Embryonic facial prominence (tissue), 1 donor: ENCODE data around the gene NNAT.
"Not testable (repeated sequence)": the region's sequence is repeated elsewhere in the genome, so short reads cannot be mapped to it uniquely, and the experiment has no call there.

ENCODE experiments used
- DNase-seq: peaks from one replicate; pipeline ENCODE4 v3.0.0-alpha.2; 2016; ENCODE audit errors: extremely low spot score

The NNAT gene, protein sequence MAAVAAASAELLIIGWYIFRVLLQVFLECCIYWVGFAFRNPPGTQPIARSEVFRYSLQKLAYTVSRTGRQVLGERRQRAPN

DNA sequence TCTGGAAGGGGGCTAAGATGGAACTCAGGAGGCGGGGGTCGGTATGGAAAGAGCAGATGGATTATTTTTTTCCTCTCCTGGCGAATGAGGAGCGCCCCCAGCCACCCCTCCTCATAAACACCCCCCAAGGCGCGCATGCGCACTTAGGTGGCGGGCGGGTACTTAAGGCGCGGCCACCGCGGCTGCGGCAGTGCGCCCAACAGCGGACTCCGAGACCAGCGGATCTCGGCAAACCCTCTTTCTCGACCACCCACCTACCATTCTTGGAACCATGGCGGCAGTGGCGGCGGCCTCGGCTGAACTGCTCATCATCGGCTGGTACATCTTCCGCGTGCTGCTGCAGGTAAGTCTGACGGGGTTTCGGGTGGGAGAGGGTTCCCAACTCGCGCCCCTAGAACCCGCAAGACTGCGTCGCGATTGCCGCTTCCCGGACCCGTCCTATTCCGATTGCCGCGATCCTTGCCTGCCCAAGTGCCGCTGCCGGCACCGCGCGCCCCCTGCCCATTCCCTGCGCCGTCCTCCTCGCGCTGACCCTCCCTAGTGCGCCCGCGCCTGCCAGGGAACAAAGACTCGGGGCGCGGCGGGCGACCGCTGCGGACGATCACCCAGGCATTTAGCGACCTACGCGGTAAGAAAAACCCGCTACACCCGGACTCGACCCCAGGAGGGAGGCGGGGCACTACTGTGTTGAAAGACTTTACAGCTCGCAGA, at the start of gene NNAT:
Gene NNAT (plus strand): TSS at position 190 of the 711 bp plus-strand sequence. CDS start 82 bp downstream, at position 272.
- DNase-seq, result no peak

DNA sequence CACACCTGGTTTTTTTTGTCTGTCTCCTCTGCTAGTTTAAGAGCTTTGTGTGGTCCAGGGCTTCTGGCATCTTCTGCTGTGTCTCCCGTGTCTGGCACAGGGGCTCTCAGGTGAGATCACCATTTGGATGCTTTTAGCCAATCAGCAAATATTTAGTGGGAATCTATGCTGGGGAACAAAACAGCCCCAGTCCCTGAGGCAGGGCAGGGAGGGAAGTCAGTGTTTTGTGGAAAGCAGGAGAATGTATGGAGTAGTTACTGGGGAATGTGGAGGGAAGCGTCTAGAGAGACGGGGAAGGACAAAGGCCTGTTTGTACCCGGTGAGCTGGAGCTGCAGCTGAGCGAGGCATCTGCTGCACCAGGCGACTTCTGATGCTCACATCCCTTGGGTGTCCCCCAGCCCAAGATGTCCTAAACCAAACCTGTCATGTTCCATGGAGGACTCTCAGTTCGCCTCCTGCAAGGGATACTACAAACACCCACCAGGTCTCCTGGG, 49.3 kb upstream of the NNAT start:
- no peak for DNase-seq

DNA sequence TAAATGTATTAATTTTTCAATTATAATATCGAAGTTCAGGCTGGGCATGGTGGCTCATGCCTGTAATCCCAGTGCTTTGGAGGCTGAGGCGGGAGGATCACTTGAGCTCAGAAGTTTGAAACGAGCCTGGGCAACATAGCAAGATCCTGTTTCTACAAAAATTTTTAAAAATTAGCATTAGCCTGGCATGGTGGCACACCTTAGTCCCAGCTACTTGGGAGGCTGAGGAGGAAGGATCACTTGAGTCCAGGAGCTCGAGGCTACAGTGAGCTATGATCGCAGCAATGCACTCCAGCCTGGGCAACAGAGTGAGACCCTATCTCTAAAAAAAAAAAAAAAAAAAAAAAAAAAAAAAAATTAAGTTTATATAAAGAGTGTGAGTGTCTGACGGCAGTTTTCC, 48.6 kb upstream of the NNAT start:
- DNase-seq, result not testable (repeated sequence)

DNA sequence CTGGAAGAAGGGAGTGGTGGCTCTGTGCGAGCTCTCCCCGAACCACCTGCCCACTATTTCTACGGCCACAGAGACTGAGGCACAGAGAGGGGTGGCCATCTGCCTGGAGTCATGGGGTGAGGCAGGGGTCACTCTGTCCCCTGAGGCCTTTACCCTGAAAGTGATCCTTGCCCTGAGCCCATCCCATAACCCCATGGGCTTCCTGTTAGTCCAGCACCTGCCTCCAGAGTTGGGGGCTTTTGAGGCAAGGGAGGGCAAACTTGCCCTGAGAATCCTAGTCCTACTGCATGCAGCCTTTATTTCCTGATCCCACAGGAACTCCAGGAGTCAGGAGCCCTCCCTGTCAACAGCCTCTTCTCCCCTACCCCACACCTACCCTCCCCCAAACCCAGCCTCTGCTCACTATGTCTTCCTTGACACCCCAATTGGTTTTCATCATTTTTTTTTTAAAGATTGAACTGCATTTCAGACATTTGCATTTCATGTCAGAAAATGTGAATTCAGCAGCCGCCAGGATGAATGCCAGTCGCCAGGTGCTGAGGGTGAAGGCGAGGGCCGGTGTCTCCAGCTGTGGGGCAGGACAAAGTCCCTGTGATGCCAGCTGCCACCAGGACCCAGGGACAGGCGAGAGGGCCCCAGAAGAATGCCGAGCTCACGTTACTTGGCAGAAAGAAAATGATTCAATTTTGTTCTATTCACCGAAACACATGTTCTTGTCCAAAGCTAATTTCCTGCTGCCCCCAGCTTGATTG, 47.6 kb upstream of the NNAT start:
- DNase-seq, result no peak

DNA sequence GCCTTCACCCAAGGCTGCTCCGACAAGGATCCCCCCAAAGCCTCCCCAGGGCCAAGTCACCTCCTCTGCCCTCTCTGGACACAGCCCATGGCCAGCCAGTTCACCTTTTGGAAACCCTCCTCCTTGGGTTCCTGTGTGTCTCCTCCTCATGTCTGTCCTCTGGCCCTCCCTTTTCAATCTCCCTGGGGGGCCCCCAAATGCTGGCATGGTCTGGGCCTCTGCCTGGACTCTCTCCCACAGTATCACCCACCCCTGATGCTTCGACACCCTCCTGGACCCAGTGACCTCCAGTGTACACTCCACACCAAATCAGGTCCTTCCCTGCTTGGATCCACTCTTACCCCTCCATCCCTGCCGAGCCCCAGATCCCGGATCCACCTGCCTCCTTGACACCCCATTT, 46.7 kb upstream of the NNAT start:
- DNase-seq, result no peak

DNA sequence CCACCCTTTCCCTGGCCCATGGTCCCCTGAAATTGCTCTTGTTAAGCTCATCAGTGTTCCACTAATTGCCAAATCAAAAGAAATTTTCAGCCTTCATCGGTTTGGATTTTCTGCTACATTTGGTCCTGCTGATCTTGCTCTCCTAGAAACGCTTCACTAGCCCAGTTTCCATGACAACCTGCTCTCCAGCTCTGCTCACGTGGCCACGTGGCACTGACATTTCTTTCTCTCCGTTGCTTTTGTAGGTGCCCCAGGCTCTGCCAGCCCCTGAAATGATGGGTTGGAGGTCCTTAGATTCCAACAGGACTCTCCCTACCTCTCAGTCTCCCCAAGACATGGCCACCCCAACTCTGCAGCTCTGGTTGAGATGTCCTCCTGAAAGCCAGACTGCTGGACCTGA, 45.8 kb upstream of the NNAT start:
- no peak for DNase-seq

DNA sequence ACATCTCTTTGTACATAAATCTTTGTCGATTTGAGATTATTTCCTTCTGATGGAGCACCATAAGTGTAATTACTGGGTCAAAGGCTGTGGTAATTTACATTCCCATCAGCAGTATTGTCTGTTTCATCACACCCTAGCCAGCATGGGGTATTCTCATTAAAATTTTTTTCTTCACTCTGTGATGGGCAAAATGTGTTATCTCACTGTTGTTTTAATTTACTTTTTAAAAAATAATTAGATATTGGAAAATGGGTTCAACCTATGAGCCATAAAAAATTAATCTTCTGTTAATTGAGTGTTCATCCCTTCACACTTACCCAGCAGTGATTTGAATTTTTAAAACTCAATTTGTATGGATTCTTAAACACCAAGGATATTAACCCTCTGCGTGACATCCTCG, 44.0 kb upstream of the NNAT start:
- DNase-seq, result no peak

DNA sequence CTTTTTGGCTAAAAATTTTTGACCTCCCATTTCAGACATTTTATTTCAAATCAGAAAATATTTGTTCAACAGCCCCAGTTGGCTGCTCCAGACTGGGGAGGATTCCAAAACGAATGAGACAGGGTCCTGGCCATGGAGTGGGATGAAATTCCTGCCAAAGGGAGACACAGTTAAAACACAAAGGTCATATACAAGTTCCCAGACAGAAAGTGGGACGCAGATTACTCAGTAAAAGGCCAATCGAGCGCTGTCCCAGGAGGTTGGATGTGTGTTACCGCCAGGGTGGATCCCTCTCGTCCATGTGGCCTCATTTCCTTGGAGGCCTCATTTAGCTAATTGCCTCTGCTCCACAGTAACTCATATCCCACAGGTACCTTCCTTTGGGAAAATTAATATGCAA, 41.8 kb upstream of the NNAT start:
- DNase-seq, result no peak

DNA sequence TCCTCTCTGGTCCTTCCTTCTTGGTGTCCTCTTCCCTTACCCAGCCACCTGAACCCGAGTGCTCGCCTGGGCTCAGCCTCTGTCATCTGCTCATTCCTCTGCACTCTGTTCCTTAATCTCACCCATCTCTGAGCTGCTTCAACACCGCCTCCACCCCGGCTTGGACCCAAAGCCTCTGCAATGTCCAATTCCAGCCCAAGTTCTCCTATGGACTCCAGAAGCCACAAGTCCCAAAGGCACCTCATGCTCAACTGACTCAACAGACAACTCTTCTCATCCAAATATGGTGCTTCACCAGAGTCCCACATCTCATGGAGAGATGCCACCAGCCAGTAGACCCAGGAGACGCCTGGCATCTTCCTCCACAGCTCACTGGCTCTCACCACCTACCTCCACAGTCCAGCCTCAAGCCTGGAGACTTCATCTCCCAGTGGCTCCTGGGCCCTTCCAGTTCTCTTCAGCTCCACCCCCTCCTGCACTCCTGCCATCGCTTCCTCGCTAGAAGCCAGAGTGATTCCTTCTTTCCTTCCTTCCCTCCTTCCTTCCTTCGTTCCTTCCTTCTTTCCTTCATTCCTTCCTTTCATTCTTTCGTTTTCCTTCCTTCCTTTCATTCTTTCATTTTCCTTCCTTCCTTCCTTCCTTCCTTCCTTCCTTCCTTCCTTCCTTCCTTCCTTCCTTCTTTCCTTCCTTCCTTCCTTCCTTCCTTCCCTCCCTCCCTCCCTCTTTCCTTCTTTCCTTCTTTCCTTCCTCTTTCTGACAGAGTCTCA, 40.9 kb upstream of the NNAT start:
- DNase-seq, result no peak

DNA sequence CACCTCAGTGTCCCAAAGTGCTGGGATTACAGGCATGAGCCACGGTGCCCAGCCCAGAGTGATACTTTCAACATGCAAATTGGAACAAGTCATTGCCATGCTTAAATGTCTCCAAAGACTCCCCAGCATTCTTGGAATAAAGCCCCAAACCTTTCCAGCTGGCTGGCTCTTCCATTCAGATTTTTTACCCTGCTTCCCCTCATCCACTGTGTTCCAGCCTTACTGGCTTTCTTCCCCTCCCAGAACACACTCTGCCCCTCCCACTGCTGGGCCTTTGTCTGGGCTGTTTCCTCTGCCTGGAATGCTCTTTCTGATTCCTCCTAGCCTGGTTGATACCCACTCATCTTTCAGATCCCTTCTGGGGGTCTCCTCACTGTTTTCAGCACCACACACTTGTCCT, 40.1 kb upstream of the NNAT start:
- no peak for DNase-seq

DNA sequence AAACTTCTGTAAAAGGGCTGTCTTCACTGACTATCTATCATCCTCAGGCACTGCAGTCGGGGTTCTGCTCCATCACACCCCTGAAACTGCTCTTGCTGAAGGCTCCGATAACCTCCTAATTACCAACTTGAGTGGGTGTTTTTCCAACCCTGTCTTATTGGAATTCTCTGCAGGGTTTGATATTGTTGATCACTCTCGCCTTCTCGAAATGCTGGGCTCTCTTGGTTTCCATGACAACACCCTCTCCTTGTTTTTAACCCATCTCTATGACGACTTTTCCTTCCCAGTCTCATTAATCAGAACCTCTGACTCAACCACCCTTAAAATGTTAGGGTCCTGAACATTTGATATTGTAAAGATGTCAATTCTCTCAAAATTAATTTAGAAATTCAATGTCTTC, 39.4 kb upstream of the NNAT start:
- DNase-seq, result no peak

DNA sequence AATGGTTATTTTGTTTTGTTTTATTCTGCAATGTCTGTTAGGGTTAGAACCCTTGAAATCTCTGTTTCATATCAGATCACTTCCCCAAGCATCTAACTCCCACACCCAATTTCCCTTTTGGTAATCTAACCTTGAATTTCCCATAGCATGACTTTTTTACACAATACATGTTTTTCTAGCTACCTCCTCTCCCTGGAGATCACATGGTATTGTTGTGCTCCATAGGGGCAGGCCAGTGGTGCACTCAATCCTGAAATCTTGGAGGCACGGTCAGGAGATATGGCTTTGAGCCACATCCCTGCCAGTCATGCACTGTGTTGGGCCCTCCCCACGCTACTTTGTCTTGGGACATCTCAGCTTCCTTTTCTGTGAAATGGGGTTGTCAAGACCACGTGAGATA, 36.7 kb upstream of the NNAT start:
- DNase-seq, result no peak

DNA sequence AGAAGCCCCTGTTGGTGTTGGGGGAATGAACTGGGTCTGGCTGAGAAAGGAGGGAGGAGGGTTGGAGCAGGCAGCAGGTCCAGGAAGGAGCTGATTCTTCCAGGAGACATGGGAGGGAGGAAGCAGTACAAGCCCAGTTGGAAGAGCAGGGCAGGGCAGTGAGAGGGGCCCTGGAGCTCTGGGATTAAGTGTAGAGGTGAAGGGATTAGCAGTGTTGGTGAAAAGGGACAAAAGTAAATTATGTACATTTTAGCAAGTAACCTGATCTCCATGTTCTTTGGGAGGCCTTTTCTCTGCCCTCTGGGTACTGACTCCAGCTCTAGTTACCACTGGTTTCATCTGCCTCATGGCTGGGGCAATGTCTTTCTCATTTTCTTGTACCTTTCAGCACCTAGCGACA, 34.8 kb upstream of the NNAT start:
- DNase-seq, result not testable (repeated sequence)

DNA sequence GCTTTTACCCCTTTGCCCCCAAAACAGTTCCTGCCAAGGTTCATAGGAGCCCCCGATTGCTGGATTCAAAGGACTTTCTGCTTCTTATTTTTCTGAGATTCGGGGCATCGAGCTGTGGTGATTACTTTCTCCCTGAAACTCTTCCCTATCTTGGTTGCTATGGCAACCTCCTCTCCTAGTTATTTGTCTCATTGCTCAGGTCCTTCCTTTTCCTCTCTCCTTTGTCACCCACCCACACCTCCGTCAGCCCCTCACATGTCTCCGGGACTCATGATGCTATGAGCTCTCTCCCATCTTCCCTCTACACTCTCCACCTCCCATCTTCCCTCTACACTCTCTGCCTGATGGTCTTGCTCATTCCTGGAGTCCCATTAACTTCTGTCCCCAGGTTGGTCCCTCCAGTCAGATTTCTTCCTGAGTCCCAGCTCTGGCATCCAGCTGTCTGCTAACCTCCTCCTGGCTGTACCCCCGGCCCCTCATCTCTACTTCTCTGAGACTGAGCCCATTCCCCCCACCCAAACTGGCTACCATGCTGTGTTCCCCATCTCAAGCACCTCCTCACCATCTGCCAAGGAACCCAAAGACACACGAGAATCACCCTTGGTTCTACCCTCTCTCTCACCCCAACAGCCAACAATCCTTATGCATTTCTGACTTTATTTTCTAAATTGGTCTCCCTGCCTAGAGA, 30.2 kb upstream of the NNAT start:
- no peak for DNase-seq

DNA sequence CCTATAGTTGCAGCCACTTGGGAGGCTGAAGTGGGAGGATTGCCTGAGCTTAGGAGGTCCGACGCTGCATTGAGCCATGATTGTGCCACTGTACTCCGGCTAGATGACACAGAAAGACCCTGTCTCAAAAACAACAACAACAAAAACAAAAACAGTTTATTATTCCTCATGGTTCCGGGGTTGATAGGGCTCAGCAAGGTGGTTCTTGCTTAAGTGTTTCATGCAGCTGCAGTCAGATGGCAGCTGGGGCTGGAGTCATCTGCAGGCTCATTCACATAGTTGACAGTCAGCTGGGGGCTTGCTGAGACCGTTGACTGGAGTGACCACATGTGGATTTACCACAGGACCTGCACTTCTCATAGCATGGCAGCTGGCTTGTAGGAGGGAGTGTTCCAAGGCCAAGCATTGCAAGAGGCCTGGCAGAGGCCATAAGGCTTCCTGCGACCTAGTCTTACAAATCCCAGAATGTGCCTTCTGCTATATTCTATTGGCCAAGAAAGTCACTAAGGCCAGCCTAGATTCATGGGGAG, 28.9 kb upstream of the NNAT start:
- DNase-seq, result no peak

DNA sequence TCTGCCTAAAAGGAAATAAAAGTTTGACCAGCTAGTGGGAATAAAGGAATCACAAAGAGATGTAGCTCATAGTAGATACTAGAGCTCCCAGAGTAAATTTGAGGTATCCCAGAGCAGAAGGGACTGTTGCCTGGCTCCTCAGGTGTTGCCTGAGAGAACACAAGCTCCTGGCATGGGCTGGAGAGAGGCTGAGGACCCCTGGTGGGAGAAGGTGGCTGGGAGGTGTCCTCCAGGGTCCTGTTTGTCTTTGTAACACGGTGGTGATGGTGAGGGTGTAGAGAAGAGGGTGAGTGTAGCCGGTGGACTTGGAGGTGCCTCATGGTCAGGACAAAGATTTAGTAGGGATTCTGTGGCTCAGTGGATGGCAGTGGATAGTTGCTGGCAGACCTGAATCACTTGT, 28.1 kb upstream of the NNAT start:
- no peak for DNase-seq

DNA sequence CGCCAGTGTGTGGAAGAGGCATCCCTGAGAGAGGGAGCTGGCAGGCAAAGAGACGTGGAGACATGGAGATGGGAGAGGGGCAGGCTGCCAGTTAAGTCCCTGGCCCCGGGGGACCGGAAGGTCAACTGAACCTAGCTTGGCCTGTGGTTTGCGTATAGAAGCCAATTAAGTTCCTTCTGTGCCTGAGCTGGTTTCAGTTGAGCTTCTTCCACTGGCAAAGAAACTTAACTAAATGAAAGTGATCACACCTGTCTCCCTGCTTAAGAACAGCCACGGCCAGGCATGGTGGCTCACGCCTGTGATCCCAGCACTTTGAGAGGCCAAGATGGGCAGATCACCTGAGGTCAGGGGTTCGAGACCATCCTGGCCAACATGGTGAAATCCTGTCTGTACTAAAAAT, 26.7 kb upstream of the NNAT start:
- no peak for DNase-seq

DNA sequence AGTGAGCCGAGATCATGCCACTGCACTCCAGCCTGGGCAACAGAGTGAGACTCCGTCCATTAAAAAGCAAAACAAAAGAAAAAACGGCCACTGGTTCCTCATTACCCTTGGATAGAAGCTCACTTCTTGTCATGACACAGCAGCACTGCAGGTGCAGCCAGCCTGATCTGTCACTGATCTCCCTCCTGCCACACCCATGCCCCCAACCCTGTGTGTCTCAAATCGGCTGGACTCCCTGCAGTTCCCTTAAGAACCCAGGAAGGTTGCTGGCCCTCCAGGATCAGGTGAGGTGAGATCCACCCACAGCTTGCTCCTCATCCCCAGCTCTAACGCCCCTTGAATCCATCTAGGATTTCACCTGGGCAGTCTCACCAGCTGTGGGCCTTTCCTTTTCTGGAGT, 26.3 kb upstream of the NNAT start:
- no peak for DNase-seq

DNA sequence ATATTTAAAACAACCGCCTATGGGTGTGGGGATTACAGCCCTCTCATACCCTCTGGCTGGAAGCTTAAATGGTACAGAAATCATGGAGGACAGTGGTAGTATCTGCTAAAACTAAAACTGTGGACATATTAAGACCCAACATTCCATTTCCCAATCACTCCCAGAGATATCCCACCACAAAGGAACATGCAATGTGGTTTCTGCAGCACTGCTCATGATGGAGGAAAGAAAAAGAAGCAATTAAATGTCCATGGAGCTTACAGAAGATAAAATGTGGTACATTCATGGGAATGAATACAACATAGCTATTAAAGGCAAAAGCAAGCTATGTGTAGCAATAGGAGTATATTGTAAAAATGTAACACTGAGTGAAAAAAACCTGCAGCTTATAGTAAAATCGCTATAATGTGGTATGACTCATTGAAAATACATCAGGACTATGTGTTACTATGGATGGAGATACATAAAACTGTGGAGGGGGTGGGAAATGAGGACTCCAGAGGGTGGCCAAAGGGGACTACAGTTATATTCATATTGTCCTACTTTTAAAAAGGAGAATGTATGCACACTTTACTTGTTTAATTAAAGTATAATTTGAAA, 22.9 kb upstream of the NNAT start:
- no peak for DNase-seq

DNA sequence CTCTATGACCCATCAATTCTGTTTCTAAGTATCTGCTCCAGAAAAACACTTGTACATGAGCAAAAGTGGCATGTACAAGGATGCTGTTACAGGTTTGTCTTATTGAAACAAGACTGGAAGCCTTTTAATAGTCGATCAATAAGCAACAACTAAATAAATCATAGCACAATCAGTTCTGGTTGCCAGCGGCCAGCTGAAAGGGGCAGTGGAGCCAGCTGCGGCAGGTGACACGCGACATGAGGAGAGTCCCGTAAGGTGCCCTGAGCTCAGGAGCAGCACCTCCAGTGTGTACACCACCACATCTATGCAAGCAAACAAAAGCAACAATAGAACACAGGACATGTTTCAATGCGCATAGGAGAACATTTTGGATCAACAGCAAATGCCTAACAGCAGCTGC, 20.7 kb upstream of the NNAT start:
- DNase-seq, result no peak

DNA sequence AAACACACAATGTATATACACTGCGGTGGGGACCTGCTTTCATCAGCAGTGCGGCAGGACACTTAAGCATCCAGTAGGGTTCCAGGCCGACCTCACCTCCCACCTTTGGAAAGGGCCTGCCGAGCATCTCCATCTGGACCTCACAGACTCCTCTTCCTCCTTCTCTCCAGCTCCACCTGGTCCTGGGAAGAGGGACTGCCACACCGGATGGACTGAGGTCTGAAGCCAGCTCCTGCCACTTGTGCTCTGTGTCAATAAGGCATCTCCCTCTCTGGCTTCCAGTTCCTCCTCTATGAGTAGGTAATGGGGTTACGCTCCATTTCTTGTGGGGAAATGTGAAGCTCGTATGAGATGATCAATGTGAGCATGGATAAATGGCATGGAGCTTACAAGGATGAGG, 19.1 kb upstream of the NNAT start:
- no peak for DNase-seq
